K562 treated with DMSO at 1 percent for 4 hours (cell line): ENCODE measurements around the gene RPE65. TPM values are rescaled to one million over a fixed set of nuclear protein-coding genes. Genes with fewer than 3 reads are reported as not detected.

Experiments used
- total RNA-seq: library from RNA; unstranded; fragments of 300-600 nt; gene quantifications from 2 replicates; pipeline ENCODE4 v1.2.3, GENCODE V29; 2022; ENCODE audit not compliant: insufficient read depth

Gene RPE65
- not detected in 2 replicates for total RNA-seq

GRCh38 chr1:68449901-68450300 lies at the start of gene RPE65:
TSS of gene RPE65 (minus strand) at chr1:68449954. CDS start at chr1:68449905, 49 bp downstream.

GRCh38 chr1:68496680-68497357 lies 47.1 kb upstream of the RPE65 start, which contains the start of gene DEPDC1:
TSS of gene DEPDC1 (minus strand) at chr1:68497082. CDS start at chr1:68496999, 83 bp downstream.

Other genes with a start within 250 kb of the RPE65 start
- not detected in 2 replicates for gene WLS, start 217.4 kb downstream of the RPE65 start, total RNA-seq
- gene DEPDC1, start 47.1 kb upstream of the RPE65 start, total RNA-seq, result 9.4 and 10.6 TPM in 2 replicates